ENCODE results near the gene GPR34. TPM values are rescaled to one million over a fixed set of nuclear protein-coding genes. Genes with fewer than 3 reads are reported as not detected.
A peak's percentile ranks its signal among the peaks of the same experiment; 100 is the strongest.
"Not testable (repeated sequence)": the region's sequence is repeated elsewhere in the genome, so short reads cannot be mapped to it uniquely, and the experiment has no call there.

The GPR34 gene
- total and polyA plus RNA-seq, 9 of the 15 experiments (the other 6 are each of a cell fraction or from before 2014, with no cell fraction given): 0.13 TPM; not detected in 8

DNA sequence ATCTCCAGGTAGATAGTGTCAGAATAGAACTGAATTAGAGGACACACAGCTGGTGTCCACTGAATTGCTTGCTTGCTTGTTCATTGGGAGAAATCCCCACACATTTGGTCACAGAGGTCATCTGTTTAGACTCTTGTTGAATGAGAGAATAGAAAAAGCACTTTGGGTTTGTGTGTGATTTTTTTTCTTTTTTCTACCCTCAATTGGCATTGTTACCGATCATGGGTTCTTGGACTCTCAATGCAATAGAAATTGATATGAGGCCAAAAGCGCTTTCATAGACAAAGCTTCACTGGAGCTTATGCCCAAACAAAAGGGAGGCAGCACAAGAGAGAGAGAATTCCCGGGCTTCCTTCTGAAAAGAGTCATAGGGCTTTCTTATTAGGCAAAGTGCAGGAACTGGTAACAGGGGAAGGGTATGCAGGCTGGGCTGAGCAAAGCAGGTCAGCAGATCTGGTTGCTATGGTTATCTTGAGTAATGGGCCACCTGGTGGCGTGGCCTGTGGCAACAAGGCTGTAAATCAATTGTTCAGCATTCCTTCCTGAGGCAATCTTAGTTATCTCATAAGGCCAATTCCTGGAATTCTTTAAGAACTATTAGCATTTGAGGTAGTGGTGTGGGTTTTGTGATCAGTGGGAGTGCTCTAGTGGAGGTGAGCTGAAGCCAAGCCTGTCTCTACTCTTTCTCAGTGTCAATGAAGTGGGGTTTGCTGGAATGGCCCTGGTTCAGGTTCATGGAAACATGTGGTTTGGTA is 29.9 kb downstream of the GPR34 start:
- Histone ChIP-seq H3K79me2 (ENCODE audit: control insufficient read depth, insufficient read depth, low read length) (no peaks in the 10 kb centered on the region), H3K9me3 (replicated peaks; ENCODE audit: control insufficient read depth, insufficient read depth, low read depth, low read length) (no peaks in the 10 kb centered on the region), H3K4me3 (no peak overlapping the region), H3K4me2 (ENCODE audit: insufficient read depth, low read length) (no peak overlapping the region), H3K36me3 (ENCODE audit: control insufficient read depth, insufficient read depth, low read length) (no peaks in the 10 kb centered on the region), H2AFZ (ENCODE audit: low read depth, low read length) (no peak overlapping the region), H3K9ac (ENCODE audit: insufficient read depth in 1 of 2, low read depth in 2 of 2, low read length in 2 of 2) (no peak overlapping the region), H3K9me1 (ENCODE audit: control insufficient read depth, insufficient read depth, low read length) (no peaks in the 10 kb centered on the region), H4K20me1 (replicated peaks; ENCODE audit: control insufficient read depth, insufficient read depth, low read length) (no peaks in the 10 kb centered on the region), H3K27me3 (ENCODE audit: control insufficient read depth in 2 of 2, insufficient read depth in 2 of 2, low read length in 2 of 2) (no peaks in the 10 kb centered on the region), H3K4me1 (replicated peaks in 1 of 2; ENCODE audit: control insufficient read depth in 2 of 2, insufficient read depth in 2 of 2, low read length in 2 of 2) (peaks cover 0 to 2% of the 10 kb centered on the region in 2 experiments; a peak in 2 of 5 replicates), H3K27ac (ENCODE audit: extremely low read depth, low read depth, low read length) (no peak overlapping the region)
- 30% methylated on average over 3 of the region's 4 CpGs for WGBS (ENCODE audit: insufficient coverage, low coverage, missing lambda C conversion rate)
- intact Hi-C loops (cut with micrococcal nuclease) (no loop called here), in situ Hi-C loops (cut with MboI) (no loop called here)
- DNase-seq (ENCODE audit: extremely low read depth in 1 of 4, low spot score in 3 of 4) (no peak), FAIRE-seq (no peak), ATAC-seq (no peak)
- CTCF ChIA-PET (ENCODE audit: low intra/inter-chr PET ratio): no interaction called here
- BruUV-seq (replicated peaks): no TSS peak
- POLR2A ChIA-PET: no interaction called here
- peak; percentile 64 for TF ChIP-seq MEIS2 (IDR thresholded peaks at IDR 0.05; ENCODE audit: partially characterized antibody)
- TF ChIP-seq, protein P1, sequence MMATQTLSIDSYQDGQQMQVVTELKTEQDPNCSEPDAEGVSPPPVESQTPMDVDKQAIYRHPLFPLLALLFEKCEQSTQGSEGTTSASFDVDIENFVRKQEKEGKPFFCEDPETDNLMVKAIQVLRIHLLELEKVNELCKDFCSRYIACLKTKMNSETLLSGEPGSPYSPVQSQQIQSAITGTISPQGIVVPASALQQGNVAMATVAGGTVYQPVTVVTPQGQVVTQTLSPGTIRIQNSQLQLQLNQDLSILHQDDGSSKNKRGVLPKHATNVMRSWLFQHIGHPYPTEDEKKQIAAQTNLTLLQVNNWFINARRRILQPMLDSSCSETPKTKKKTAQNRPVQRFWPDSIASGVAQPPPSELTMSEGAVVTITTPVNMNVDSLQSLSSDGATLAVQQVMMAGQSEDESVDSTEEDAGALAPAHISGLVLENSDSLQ (IDR thresholded peaks at IDR 0.05): 0 out of 2 replicates have a peak, but pooled peaks have one; percentile 5
- no peak for TF ChIP-seq BRCA1 (IDR thresholded peaks at IDR 0.05)
- TF ChIP-seq BRCA1 (CRISPR knock-in tag; IDR thresholded peaks at IDR 0.05): no peak
- TF ChIP-seq, protein P2, sequence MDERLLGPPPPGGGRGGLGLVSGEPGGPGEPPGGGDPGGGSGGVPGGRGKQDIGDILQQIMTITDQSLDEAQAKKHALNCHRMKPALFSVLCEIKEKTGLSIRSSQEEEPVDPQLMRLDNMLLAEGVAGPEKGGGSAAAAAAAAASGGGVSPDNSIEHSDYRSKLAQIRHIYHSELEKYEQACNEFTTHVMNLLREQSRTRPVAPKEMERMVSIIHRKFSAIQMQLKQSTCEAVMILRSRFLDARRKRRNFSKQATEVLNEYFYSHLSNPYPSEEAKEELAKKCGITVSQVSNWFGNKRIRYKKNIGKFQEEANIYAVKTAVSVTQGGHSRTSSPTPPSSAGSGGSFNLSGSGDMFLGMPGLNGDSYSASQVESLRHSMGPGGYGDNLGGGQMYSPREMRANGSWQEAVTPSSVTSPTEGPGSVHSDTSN (CRISPR knock-in tag; IDR thresholded peaks at IDR 0.05; ENCODE audit: low read depth): no peak
- TF ChIP-seq, protein P2 (tag; conservative IDR thresholded peaks at IDR 0.05; ENCODE audit: low read depth): peak; percentile 23; the same call in 1 of the 2 replicates
- TF ChIP-seq CEBPB (tag; IDR thresholded peaks at IDR 0.05): no peak
- peak; percentile 42 for TF ChIP-seq RFX1 (IDR thresholded peaks at IDR 0.05)

DNA sequence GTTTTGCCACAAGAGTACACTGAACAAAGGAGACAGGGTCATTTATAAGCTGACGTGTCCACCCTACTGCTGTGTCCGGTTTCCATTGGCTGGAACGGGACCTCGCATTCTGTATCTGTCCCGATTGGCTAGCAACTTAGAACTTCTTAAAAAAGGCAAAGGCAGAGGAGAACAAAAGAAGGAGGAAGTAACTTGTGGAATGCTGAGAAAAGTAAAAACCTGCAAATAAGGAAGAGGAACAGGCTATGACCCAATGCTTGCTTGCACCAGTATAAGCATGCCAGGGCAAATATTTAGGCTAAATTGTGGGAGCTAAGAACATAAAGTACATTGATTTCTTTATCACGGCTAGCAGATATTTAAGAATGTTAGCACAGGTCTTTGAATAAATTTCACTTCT is 30.8 kb downstream of the GPR34 start:
- POLR2A ChIA-PET: interaction anchor here (1.0 kb wide), 1 partner anchor 13 kb away, joined by 3 read pairs; no protein-coding TSS in a partner anchor
- BruUV-seq (replicated peaks); in situ Hi-C loops (cut with MboI); H3K4me1 ChIP-seq (replicated peaks in 1 of 2; ENCODE audit: control insufficient read depth in 2 of 2, insufficient read depth in 2 of 2, low read length in 2 of 2); H3K9ac ChIP-seq (ENCODE audit: insufficient read depth in 1 of 2, low read depth in 2 of 2, low read length in 2 of 2); H4K20me1 ChIP-seq (replicated peaks; ENCODE audit: control insufficient read depth, insufficient read depth, low read length); H3K4me2 ChIP-seq (ENCODE audit: insufficient read depth, low read length); H3K27ac ChIP-seq (ENCODE audit: extremely low read depth, low read depth, low read length); FAIRE-seq; intact Hi-C loops (cut with micrococcal nuclease); H2AFZ ChIP-seq (ENCODE audit: low read depth, low read length); H3K79me2 ChIP-seq (ENCODE audit: control insufficient read depth, insufficient read depth, low read length); CTCF ChIA-PET (ENCODE audit: low intra/inter-chr PET ratio); H3K27me3 ChIP-seq (ENCODE audit: control insufficient read depth in 2 of 2, insufficient read depth in 2 of 2, low read length in 2 of 2); DNase-seq (ENCODE audit: extremely low read depth in 1 of 4, low spot score in 3 of 4); H3K36me3 ChIP-seq (ENCODE audit: control insufficient read depth, insufficient read depth, low read length); H3K9me1 ChIP-seq (ENCODE audit: control insufficient read depth, insufficient read depth, low read length); ATAC-seq; H3K9me3 ChIP-seq (replicated peaks; ENCODE audit: control insufficient read depth, insufficient read depth, low read depth, low read length); H3K4me3 ChIP-seq: not testable (repeated sequence)
- 69% methylated on average over 5 of the region's 6 CpGs for WGBS (ENCODE audit: insufficient coverage, low coverage, missing lambda C conversion rate)

Measured in K562 (cell line).